Suprapubic skin (tissue), 4 donors: ENCODE measurements around the gene METTL1. TPM values are rescaled to one million over a fixed set of nuclear protein-coding genes. Genes with fewer than 3 reads are reported as not detected.
A peak's percentile ranks its signal among the peaks of the same experiment; 100 is the strongest.

Source experiments
- DNase-seq, 2 donors: peaks; one replicate each; pipeline ENCODE4 v3.0.0-alpha.2; 2019; ENCODE audit warnings: low spot score in 2 of 2
- H3K27ac ChIP-seq: fragments of 200-600 bp; sonication (generic); one replicate; pipeline ENCODE4 v1.5.1; 2019
- H3K27me3 ChIP-seq: fragments of 200-600 bp; sonication (generic); one replicate; pipeline ENCODE4 v1.5.1; 2019
- H3K36me3 ChIP-seq: fragments of 200-600 bp; sonication (generic); one replicate; pipeline ENCODE4 v1.5.1; 2019
- H3K4me1 ChIP-seq: fragments of 200-600 bp; sonication (generic); one replicate; pipeline ENCODE4 v1.5.1; 2019
- H3K4me3 ChIP-seq: fragments of 200-600 bp; sonication (generic); one replicate; pipeline ENCODE4 v1.5.1; 2019; ENCODE audit warnings: mild to moderate bottlenecking
- H3K9me3 ChIP-seq: fragments of 200-600 bp; sonication (generic); one replicate; pipeline ENCODE4 v1.5.1; 2019
- EP300 ChIP-seq: sonication (generic); formaldehyde crosslinking; IDR thresholded peaks from one replicate; pipeline ENCODE4 v1.6.1; 2017; ENCODE audit warnings: antibody characterized with exemption
- POLR2A ChIP-seq, 2 donors: fragments of 450-650 bp; IDR thresholded peaks; one replicate each; pipeline ENCODE4 v1.6.1; 2017; ENCODE audit warnings: antibody characterized with exemption in 2 of 2, mild to moderate bottlenecking in 2 of 2, moderate library complexity in 2 of 2
- POLR2AphosphoS5 ChIP-seq, 3 donors: sonication (generic); formaldehyde crosslinking; IDR thresholded peaks; one replicate each; pipeline ENCODE4 v1.6.1; 2017; ENCODE audit warnings: antibody characterized with exemption in 3 of 3
- WGBS: methylation state at CpG from one replicate; pipeline ENCODE4 v1.1.5; 2018; 5-methylcytosine and 5-hydroxymethylcytosine counted together
- total RNA-seq, 4 donors: library from RNA; depleted of rRNA; stranded (reverse); fragments of >200 nt; gene quantifications; one replicate each; pipeline ENCODE4 v1.1.0, GENCODE V29; 2016
- TF ChIP-seq, protein P1 (sequence below), 2 donors: fragments of 200-600 bp in 1 of 2; fragments of 450-650 bp in 1 of 2; sonication (generic) in 1 of 2; IDR thresholded peaks; one replicate each; pipeline ENCODE4 v1.5.1; 2016 to 2019; ENCODE audit warnings: antibody characterized with exemption in 2 of 2, mild to moderate bottlenecking in 1 of 2, moderate library complexity in 1 of 2

Gene METTL1
- total RNA-seq, 4 donors from 2014 or later = 9.1 to 24.1 (median 16.4) TPM

DNA sequence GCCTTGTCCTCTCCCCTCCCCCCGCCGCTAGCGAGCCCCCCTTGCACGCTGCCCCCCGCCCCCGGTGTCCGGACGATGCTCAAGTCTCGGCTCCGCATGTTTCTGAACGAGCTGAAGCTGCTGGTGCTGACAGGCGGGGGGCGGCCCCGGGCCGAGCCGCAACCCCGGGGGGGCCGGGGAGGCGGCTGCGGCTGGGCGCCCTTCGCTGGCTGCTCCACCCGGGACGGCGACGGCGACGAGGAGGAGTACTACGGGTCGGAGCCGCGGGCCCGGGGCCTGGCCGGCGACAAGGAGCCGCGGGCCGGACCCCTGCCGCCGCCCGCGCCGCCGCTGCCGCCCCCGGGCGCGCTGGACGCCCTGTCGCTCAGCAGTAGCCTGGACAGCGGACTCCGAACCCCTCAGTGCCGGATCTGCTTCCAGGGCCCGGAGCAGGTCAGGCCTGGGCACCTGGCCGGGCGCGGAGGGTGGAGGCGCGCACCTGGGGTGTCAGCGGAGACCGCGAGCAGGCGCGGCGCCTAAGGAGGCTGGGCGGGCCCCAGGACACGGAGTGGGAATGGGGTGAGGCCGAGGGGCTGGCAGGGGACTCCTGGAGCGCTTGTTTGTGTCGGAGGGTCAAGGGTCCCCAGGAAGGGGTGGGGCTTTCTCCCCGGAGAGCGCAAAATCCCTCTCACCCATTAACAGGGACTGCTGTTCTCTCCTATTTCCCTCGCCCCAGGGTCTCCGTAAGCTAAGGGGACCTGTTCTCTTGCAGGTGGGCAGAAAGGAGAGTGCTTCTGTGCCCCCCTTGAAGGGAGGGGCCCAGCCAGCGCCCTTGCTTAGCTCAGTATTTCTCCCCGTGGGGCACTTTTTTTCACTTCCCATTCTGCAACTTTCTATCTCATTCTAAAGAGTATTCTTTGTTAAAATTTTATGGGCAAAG, 16.2 kb downstream of the METTL1 start:
- Histone ChIP-seq H3K27ac (peak overlapping the region; percentile 63), H3K4me3 (peak overlapping the region; percentile 85), H3K9me3 (no peaks in the 10 kb centered on the region), H3K27me3 (no peaks in the 10 kb centered on the region), H3K36me3 (peaks cover 16% of the 10 kb centered on the region), H3K4me1 (peaks cover 50% of the 10 kb centered on the region)
- TF ChIP-seq, protein P1, sequence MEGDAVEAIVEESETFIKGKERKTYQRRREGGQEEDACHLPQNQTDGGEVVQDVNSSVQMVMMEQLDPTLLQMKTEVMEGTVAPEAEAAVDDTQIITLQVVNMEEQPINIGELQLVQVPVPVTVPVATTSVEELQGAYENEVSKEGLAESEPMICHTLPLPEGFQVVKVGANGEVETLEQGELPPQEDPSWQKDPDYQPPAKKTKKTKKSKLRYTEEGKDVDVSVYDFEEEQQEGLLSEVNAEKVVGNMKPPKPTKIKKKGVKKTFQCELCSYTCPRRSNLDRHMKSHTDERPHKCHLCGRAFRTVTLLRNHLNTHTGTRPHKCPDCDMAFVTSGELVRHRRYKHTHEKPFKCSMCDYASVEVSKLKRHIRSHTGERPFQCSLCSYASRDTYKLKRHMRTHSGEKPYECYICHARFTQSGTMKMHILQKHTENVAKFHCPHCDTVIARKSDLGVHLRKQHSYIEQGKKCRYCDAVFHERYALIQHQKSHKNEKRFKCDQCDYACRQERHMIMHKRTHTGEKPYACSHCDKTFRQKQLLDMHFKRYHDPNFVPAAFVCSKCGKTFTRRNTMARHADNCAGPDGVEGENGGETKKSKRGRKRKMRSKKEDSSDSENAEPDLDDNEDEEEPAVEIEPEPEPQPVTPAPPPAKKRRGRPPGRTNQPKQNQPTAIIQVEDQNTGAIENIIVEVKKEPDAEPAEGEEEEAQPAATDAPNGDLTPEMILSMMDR (IDR thresholded peaks at IDR 0.05) = no peak
- TF ChIP-seq EP300 (no peak), POLR2A (IDR thresholded peaks at IDR 0.05) (no peak), POLR2AphosphoS5 (IDR thresholded peaks at IDR 0.05) (no peak)
- peak in 1 of 2 donors; percentile 77 for DNase-seq
- WGBS = 10% methylated on average over 9 of the region's 76 CpGs

DNA sequence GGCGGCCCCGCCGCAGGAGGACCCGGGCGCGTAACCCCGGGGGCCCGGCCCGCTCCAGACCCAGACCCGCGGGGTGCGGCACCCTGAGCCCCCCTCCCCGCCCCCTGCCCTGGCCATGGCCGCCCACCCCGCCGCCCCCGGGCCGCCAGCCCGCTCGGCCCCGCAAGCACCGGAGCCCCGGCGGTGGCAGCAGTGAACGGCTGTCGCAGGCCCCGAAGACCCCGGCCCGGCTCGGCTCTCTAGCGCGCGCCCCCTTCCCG, 16.8 kb downstream of the METTL1 start:
- peak overlapping the region; percentile 85 for H3K4me3 ChIP-seq
- H3K9me3 ChIP-seq = no peaks in the 10 kb centered on the region
- WGBS = no CpG with 5 or more reads among the region's 34 CpGs
- H3K27me3 ChIP-seq = no peaks in the 10 kb centered on the region
- H3K36me3 ChIP-seq = peaks cover 19% of the 10 kb centered on the region
- H3K27ac ChIP-seq = peak overlapping the region; percentile 63
- DNase-seq = no peak
- H3K4me1 ChIP-seq = peaks cover 52% of the 10 kb centered on the region
- TF ChIP-seq POLR2A (IDR thresholded peaks at IDR 0.05) = no peak
- TF ChIP-seq, protein P1 (IDR thresholded peaks at IDR 0.05) = no peak
- no peak for TF ChIP-seq EP300
- TF ChIP-seq POLR2AphosphoS5 (IDR thresholded peaks at IDR 0.05) = no peak

GRCh38 chr12:57754411-57755193, 17.3 kb downstream of the METTL1 start, which contains the start of gene MARCHF9:
TSS of gene MARCHF9 (plus strand) at chr12:57755103. CDS start at chr12:57755529, 426 bp downstream.
- no peaks in the 10 kb centered on the region for H3K9me3 ChIP-seq
- TF ChIP-seq POLR2A (IDR thresholded peaks at IDR 0.05) = no peak
- no peak for TF ChIP-seq EP300
- TF ChIP-seq, protein P1 (IDR thresholded peaks at IDR 0.05) = no peak
- TF ChIP-seq POLR2AphosphoS5 (IDR thresholded peaks at IDR 0.05) = no peak
- H3K27me3 ChIP-seq = no peaks in the 10 kb centered on the region
- H3K4me1 ChIP-seq = peaks cover 52% of the 10 kb centered on the region
- WGBS = under 1% methylated on average over 14 of the region's 41 CpGs
- peaks cover 19% of the 10 kb centered on the region for H3K36me3 ChIP-seq
- DNase-seq = peak in 1 of 2 donors; percentile 87
- H3K27ac ChIP-seq = peak within 1 kb of the TSS; percentile 63
- H3K4me3 ChIP-seq = peak within 1 kb of the TSS; percentile 85

DNA sequence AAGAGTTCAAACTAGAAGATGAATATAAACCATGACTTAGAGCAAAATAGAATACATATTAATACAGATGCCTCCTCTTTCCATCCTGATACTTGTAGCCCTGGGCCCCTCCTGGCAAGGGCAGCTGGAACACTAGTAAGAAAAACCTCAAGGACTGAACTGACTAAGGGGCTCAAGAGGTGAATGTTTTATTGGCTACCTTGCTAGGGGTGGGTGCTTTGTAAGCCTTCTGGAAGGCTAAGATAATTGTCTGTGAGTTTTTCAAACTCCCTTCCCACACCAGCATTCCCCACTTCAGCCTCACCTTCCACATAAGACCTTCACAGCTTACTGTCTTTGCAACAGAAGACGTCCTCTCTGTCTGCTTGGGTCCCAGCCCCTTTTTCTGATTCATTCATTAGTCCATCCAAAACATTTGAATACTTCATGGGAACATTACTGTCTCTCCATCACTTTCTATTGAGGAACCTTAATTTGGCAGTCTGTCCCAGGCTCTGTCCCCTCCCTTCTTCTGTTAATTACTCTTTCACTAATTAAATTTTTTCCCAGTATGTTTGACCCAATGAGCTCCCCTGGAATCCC, 18.1 kb downstream of the METTL1 start:
- 22% methylated on average over 1 of the region's 1 CpG for WGBS
- peaks cover 20% of the 10 kb centered on the region for H3K36me3 ChIP-seq
- peaks cover 52% of the 10 kb centered on the region for H3K4me1 ChIP-seq
- H3K9me3 ChIP-seq = no peaks in the 10 kb centered on the region
- H3K27ac ChIP-seq = no peak overlapping the region
- H3K4me3 ChIP-seq = no peak overlapping the region
- DNase-seq = peak in 1 of 2 donors; percentile 34
- TF ChIP-seq POLR2A (IDR thresholded peaks at IDR 0.05) (no peak), POLR2AphosphoS5 (IDR thresholded peaks at IDR 0.05) (no peak), EP300 (no peak)
- TF ChIP-seq, protein P1 (IDR thresholded peaks at IDR 0.05) = no peak
- no peaks in the 10 kb centered on the region for H3K27me3 ChIP-seq
